Muscle of leg (tissue), 11 donors: ENCODE data around the gene CYTH1. TPM values are rescaled to one million over a fixed set of nuclear protein-coding genes. Genes with fewer than 3 reads are reported as not detected.

Experiments
- DNase-seq: peaks from one replicate; pipeline ENCODE4 v3.0.0; 2013
- H3K27ac ChIP-seq: one replicate; pipeline ENCODE4 v1.5.1; 2013; ENCODE audit warnings: mild to moderate bottlenecking, low read length, control low read depth
- H3K27me3 ChIP-seq: one replicate; pipeline ENCODE4 v1.6.1; 2013; ENCODE audit warnings: low read length; ENCODE audit not compliant: control insufficient read depth, insufficient read depth
- H3K36me3 ChIP-seq: one replicate; pipeline ENCODE4 v1.6.1; 2013; ENCODE audit warnings: low read length; ENCODE audit not compliant: control insufficient read depth, insufficient read depth
- H3K4me1 ChIP-seq: one replicate; pipeline ENCODE4 v1.6.1; 2013; ENCODE audit warnings: low read length; ENCODE audit not compliant: control insufficient read depth, insufficient read depth
- H3K4me3 ChIP-seq: one replicate; pipeline ENCODE4 v1.5.1; 2013; ENCODE audit warnings: low read length, control low read depth
- H3K9me3 ChIP-seq: replicated peaks from 2 replicates; pipeline ENCODE4 v1.6.1; 2013; ENCODE audit warnings: low read depth, low read length; ENCODE audit not compliant: control insufficient read depth
- WGBS: methylation state at CpG from one replicate; pipeline ENCODE4 v1.1.5; 2013; ENCODE audit warnings: missing lambda C conversion rate; ENCODE audit not compliant: insufficient coverage; 5-methylcytosine and 5-hydroxymethylcytosine counted together
- polyA plus RNA-seq, 8 donors: library from polyadenylated mRNA; unstranded; fragments of 120-200 nt; gene quantifications; one replicate each; pipeline versions ENCODE4 v1.2.1 to v1.2.3, GENCODE V29; 2013; ENCODE audit warnings: inconsistent platforms in 1 of 8, low replicate concordance in 1 of 8; ENCODE audit not compliant: insufficient read length in 8 of 8, insufficient read depth in 1 of 8
- total RNA-seq: library from RNA; stranded (reverse); fragments of 120-200 nt; gene quantifications from one replicate; pipeline ENCODE4 v1.2.4, GENCODE V29; 2013

The CYTH1 gene
- total and polyA plus RNA-seq, 9 donors, result 17.3 to 26.9 (median 21.1) TPM

DNA sequence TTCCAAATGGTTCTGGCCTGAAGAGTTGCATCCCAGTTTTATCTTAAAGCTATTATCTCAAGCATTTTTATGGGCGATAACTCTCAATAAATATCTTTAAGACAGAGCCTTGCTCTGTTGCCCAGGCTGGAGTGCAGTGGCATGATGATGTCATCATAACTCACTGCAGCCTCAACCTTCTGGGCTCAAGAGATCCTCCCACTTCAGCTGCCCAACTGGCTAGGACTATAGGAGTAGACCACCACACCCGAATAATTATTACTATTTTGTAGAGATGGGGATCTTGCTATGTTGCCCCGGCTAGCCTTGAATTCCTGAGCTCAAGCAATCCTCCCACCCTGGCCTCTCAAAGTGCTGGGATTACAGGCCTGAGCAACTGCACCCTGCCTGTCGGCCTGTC, 26.1 kb upstream of the CYTH1 start:
- H3K36me3 ChIP-seq, result peaks cover 77% of the 10 kb centered on the region
- peaks cover 5% of the 10 kb centered on the region for H3K4me1 ChIP-seq
- H3K4me3 ChIP-seq, result no peak overlapping the region
- DNase-seq, result no peak
- WGBS, result 100% methylated on average over 1 of the region's 4 CpGs
- H3K27me3 ChIP-seq, result no peaks in the 10 kb centered on the region
- no peak overlapping the region for H3K27ac ChIP-seq
- no peaks in the 10 kb centered on the region for H3K9me3 ChIP-seq

- Histone ChIP-seq H3K4me1 (peaks cover 3% of the 10 kb centered on the region), H3K36me3 (peaks cover 75% of the 10 kb centered on the region), H3K27me3 (no peaks in the 10 kb centered on the region), H3K9me3 (no peaks in the 10 kb centered on the region), H3K4me3 (no peak overlapping the region), H3K27ac (no peak overlapping the region)
- peak; percentile 49 for DNase-seq
- WGBS, result 78% methylated on average over 6 of the region's 9 CpGs
Observed at GRCh38 chr17:78806451-78806850, 24.4 kb upstream of the CYTH1 start.

DNA sequence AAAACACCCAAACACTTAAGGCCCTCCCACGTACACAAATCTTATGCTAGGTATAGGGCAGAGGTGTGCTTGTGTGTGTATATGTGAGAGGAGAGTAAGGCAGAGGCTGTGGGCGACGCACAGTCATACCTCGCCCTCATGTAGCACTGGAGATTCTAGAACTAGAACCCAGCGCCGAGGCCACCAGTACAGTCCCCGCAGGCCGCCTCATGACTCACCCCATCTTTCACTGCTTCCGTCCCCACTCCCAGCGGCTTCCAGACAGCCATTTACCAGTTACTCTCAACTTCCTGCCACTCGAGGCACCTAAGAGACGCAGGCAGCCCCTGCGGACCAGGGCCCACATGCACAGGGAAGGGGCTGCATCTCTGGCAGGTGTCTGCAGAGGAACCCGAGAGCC, 23.2 kb upstream of the CYTH1 start:
- Histone ChIP-seq H3K4me1 (peaks cover 3% of the 10 kb centered on the region), H3K9me3 (no peaks in the 10 kb centered on the region), H3K36me3 (peaks cover 75% of the 10 kb centered on the region), H3K27me3 (no peaks in the 10 kb centered on the region), H3K27ac (peak overlapping the region; percentile 11), H3K4me3 (no peak overlapping the region)
- no peak for DNase-seq
- WGBS, result 84% methylated on average over 11 of the region's 14 CpGs

- H3K4me3 ChIP-seq, result no peak overlapping the region
- peak overlapping the region; percentile 11 for H3K27ac ChIP-seq
- no peaks in the 10 kb centered on the region for H3K9me3 ChIP-seq
- H3K36me3 ChIP-seq, result peaks cover 70% of the 10 kb centered on the region
- WGBS, result 47% methylated on average over 9 of the region's 11 CpGs
- peaks cover 3% of the 10 kb centered on the region for H3K4me1 ChIP-seq
- H3K27me3 ChIP-seq, result no peaks in the 10 kb centered on the region
- DNase-seq, result peak; percentile 64
Observed at GRCh38 chr17:78804777-78805176, 22.7 kb upstream of the CYTH1 start.

GRCh38 chr17:78803186-78803845, 21.2 kb upstream of the CYTH1 start:
- no peak overlapping the region for H3K27ac ChIP-seq
- H3K27me3 ChIP-seq, result no peaks in the 10 kb centered on the region
- H3K36me3 ChIP-seq, result peaks cover 75% of the 10 kb centered on the region
- H3K4me1 ChIP-seq, result peaks cover 3% of the 10 kb centered on the region
- DNase-seq, result peak; percentile 53
- H3K4me3 ChIP-seq, result no peak overlapping the region
- no peaks in the 10 kb centered on the region for H3K9me3 ChIP-seq
- WGBS, result 85% methylated on average over 12 of the region's 21 CpGs

DNA sequence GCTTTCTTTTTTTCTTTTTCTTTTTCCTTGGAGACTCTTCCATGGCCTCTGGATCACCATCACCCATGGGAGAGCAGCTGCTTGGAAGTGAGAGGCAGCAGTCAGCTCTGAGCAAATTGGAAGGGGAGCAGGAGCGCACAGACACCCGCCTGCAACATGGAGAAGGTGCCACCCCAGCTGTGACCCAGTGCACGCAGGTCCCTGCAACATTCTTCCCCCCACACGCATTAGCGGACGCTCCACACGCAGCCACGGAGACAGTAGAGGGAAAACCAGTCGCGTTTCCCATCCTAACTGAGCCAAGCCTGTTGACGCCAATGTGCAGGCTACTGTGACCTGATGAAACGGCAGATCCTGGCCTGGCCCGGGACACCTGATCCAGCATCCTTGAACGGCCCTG, 20.4 kb upstream of the CYTH1 start:
- Histone ChIP-seq H3K36me3 (peaks cover 77% of the 10 kb centered on the region), H3K27me3 (no peaks in the 10 kb centered on the region), H3K27ac (no peak overlapping the region), H3K4me1 (peaks cover 8% of the 10 kb centered on the region), H3K4me3 (no peak overlapping the region), H3K9me3 (no peaks in the 10 kb centered on the region)
- 94% methylated on average over 12 of the region's 14 CpGs for WGBS
- no peak for DNase-seq

GRCh38 chr17:78802008-78802407, 19.9 kb upstream of the CYTH1 start:
- Histone ChIP-seq H3K4me1 (peaks cover 12% of the 10 kb centered on the region), H3K27ac (no peak overlapping the region), H3K9me3 (no peaks in the 10 kb centered on the region), H3K4me3 (no peak overlapping the region), H3K36me3 (peaks cover 77% of the 10 kb centered on the region), H3K27me3 (no peaks in the 10 kb centered on the region)
- DNase-seq, result no peak
- 92% methylated on average over 29 of the region's 30 CpGs for WGBS

GRCh38 chr17:78800132-78800931, 18.3 kb upstream of the CYTH1 start:
- no peak overlapping the region for H3K27ac ChIP-seq
- H3K4me3 ChIP-seq, result no peak overlapping the region
- no peaks in the 10 kb centered on the region for H3K9me3 ChIP-seq
- H3K4me1 ChIP-seq, result peaks cover 12% of the 10 kb centered on the region
- DNase-seq, result no peak
- WGBS, result 85% methylated on average over 14 of the region's 18 CpGs
- no peaks in the 10 kb centered on the region for H3K27me3 ChIP-seq
- H3K36me3 ChIP-seq, result peaks cover 78% of the 10 kb centered on the region

- Histone ChIP-seq H3K4me1 (peaks cover 15% of the 10 kb centered on the region), H3K27me3 (no peaks in the 10 kb centered on the region), H3K4me3 (no peak overlapping the region), H3K9me3 (no peaks in the 10 kb centered on the region), H3K27ac (no peak overlapping the region), H3K36me3 (peaks cover 85% of the 10 kb centered on the region)
- WGBS, result 90% methylated on average over 24 of the region's 33 CpGs
- no peak for DNase-seq
Observed at GRCh38 chr17:78798695-78799559, 16.9 kb upstream of the CYTH1 start.
